Keratinocyte (primary cell): ENCODE results near the gene EYA4.

Experiments
- EZH2 ChIP-seq: IDR thresholded peaks from one replicate; pipeline ENCODE4 v1.6.1; 2012; ENCODE audit warnings: inconsistent platforms, mild to moderate bottlenecking, low read length, moderate library complexity
- TF ChIP-seq, protein P1 (sequence below), 3 experiments: IDR thresholded peaks in 1 of 3; conservative IDR thresholded peaks in 1 of 3; optimal IDR thresholded peaks in 1 of 3; 2 replicates in 2 of 3; 3 replicates in 1 of 3; pipeline versions ENCODE3 to v1.5.1; 2011; ENCODE audit warnings: low read length in 3 of 3, mild to moderate bottlenecking in 3 of 3, moderate library complexity in 2 of 3, control low read depth in 1 of 3, inconsistent platforms in 1 of 3; ENCODE audit not compliant: insufficient read depth in 2 of 3; ENCODE audit errors: extremely low read depth in 1 of 3

DNA sequence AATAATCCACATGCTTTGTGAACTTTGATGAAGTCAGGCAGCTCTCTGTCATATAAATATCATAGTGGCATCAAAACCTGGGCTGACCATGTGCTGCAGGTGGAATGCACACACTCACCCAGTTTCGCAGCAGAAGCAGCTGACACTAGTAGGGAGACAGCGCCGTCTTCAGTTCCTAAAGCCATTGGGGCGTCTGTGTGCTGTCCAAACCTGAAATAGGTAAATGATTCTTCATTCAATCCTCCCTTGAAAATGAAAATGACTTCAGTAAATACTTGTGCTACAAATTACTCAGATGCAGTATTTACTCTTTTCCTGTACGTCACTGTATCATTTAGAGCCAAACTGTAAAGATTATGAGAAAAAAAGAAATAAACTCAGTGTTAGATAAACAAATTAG, 127.5 kb downstream of the EYA4 start:
- TF ChIP-seq, protein P1, sequence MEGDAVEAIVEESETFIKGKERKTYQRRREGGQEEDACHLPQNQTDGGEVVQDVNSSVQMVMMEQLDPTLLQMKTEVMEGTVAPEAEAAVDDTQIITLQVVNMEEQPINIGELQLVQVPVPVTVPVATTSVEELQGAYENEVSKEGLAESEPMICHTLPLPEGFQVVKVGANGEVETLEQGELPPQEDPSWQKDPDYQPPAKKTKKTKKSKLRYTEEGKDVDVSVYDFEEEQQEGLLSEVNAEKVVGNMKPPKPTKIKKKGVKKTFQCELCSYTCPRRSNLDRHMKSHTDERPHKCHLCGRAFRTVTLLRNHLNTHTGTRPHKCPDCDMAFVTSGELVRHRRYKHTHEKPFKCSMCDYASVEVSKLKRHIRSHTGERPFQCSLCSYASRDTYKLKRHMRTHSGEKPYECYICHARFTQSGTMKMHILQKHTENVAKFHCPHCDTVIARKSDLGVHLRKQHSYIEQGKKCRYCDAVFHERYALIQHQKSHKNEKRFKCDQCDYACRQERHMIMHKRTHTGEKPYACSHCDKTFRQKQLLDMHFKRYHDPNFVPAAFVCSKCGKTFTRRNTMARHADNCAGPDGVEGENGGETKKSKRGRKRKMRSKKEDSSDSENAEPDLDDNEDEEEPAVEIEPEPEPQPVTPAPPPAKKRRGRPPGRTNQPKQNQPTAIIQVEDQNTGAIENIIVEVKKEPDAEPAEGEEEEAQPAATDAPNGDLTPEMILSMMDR (optimal IDR thresholded peaks at IDR 0.05 in 1 of 3, IDR thresholded peaks at IDR 0.05 in 1 of 3, conservative IDR thresholded peaks at IDR 0.05 in 1 of 3; ENCODE audit: extremely low read depth in 1 of 3, insufficient read depth in 2 of 3, low read length in 3 of 3), result peak in 2 of 3 experiments; percentile 48 to 56
- no peak for TF ChIP-seq EZH2
